Measurements from ENCODE around the gene NCF2. TPM values are rescaled to one million over a fixed set of nuclear protein-coding genes. Genes with fewer than 3 reads are reported as not detected.

NCF2 gene
- total RNA-seq, 1 experiment from 2014 or later = 65.5 TPM

DNA sequence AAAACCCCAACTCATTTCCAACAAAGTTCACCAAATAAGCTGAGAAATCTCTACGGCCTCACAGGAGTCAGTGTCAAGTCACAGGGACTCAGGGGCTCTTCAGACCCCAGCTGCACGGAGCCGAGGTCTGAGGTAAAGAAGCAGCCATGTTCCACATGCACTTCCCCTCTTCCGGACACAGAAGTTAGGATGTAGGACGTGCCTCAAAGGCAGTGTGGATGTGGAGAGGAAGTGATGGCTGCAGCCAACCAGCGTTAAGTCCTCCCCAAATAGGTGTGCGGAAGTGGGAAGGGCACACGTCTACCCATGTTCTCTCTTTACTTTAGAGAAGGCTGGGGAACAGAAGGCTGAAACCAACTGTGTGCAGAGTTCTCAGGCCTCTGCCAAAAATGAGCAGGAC is 14.6 kb upstream of the NCF2 start:
- Histone ChIP-seq H3K9me3 (ENCODE audit: insufficient read depth, low read depth) (no peaks in the 10 kb centered on the region), H3K27me3 (ENCODE audit: insufficient read depth, low read depth) (no peaks in the 10 kb centered on the region), H3K79me2 (ENCODE audit: low read depth) (no peaks in the 10 kb centered on the region), H2AFZ (no peak overlapping the region), H4K20me1 (ENCODE audit: insufficient read depth) (no peaks in the 10 kb centered on the region), H3K4me3 (no peak overlapping the region), H3K36me3 (ENCODE audit: low read depth) (no peaks in the 10 kb centered on the region), H3K9me2 (ENCODE audit: insufficient read depth) (no peaks in the 10 kb centered on the region), H3F3A (ENCODE audit: insufficient read depth, low read depth) (peaks cover 13% of the 10 kb centered on the region), H3K27ac (no peak overlapping the region), H3K4me1 (replicated peaks; ENCODE audit: insufficient read depth) (peaks cover 37% of the 10 kb centered on the region), H3K4me2 (no peak overlapping the region)
- ChIA-PET CTCF (no interaction called here), POLR2A (ENCODE audit: unreplicated experiment) (no interaction called here)
- TF ChIP-seq, protein P1, sequence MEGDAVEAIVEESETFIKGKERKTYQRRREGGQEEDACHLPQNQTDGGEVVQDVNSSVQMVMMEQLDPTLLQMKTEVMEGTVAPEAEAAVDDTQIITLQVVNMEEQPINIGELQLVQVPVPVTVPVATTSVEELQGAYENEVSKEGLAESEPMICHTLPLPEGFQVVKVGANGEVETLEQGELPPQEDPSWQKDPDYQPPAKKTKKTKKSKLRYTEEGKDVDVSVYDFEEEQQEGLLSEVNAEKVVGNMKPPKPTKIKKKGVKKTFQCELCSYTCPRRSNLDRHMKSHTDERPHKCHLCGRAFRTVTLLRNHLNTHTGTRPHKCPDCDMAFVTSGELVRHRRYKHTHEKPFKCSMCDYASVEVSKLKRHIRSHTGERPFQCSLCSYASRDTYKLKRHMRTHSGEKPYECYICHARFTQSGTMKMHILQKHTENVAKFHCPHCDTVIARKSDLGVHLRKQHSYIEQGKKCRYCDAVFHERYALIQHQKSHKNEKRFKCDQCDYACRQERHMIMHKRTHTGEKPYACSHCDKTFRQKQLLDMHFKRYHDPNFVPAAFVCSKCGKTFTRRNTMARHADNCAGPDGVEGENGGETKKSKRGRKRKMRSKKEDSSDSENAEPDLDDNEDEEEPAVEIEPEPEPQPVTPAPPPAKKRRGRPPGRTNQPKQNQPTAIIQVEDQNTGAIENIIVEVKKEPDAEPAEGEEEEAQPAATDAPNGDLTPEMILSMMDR (conservative IDR thresholded peaks at IDR 0.05) = no peak
- no peak for TF ChIP-seq EZH2 (IDR thresholded peaks at IDR 0.05; ENCODE audit: low read depth)
- peak in 1 of 2 experiments; percentile 24 for DNase-seq
- no TSS peak for BruUV-seq (replicated peaks)
- intact Hi-C loops (cut with micrococcal nuclease; ENCODE audit: unreplicated experiment) = no loop called here

DNA sequence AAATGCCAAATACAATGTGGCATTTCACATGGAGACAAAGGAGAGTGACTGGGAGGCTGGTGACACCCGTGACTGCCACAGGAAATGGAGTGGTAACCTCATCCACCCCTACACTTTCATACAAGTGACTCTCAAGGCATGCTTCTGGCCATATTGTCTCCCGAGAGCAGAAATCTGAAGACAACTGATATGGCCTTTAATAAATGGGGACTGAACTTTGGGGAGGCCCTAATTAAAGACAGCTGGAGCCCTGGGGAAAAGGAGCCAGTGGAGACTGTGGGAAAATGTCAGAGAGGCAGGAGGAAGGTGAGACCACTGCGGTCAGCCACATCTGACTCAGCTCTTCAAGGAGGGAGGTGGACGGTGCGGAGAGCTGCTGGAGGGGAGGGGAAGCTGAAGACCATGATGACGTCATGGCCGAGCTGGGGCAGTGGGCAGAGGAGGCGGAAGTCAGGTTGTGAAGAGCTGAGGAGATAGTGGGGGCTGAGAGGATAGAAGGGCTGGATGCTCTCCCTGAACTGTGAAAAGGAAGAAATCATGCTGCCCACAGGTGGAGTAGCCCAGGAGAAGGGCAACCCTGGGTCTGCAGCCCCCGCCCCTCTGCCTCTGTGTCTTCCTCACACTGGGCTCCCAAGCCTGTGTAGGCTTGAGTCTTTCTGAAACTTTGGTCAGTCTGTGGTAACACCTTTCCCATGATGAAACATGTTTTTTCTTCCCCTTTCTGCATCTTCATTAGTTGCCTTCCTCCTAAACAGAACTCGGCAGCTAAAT is 14.0 kb upstream of the NCF2 start:
- no peaks in the 10 kb centered on the region for H3K79me2 ChIP-seq (ENCODE audit: low read depth)
- no peaks in the 10 kb centered on the region for H4K20me1 ChIP-seq (ENCODE audit: insufficient read depth)
- CTCF ChIA-PET = no interaction called here
- no peaks in the 10 kb centered on the region for H3K9me3 ChIP-seq (ENCODE audit: insufficient read depth, low read depth)
- no TSS peak for BruUV-seq (replicated peaks)
- peaks cover 8% of the 10 kb centered on the region for H3F3A ChIP-seq (ENCODE audit: insufficient read depth, low read depth)
- TF ChIP-seq EZH2 (IDR thresholded peaks at IDR 0.05; ENCODE audit: low read depth) = no peak
- TF ChIP-seq, protein P1 (conservative IDR thresholded peaks at IDR 0.05) = no peak
- no peaks in the 10 kb centered on the region for H3K9me2 ChIP-seq (ENCODE audit: insufficient read depth)
- H3K4me3 ChIP-seq = no peak overlapping the region
- H2AFZ ChIP-seq = no peak overlapping the region
- no peaks in the 10 kb centered on the region for H3K36me3 ChIP-seq (ENCODE audit: low read depth)
- DNase-seq = peak in 1 of 2 experiments; percentile 21
- peaks cover 32% of the 10 kb centered on the region for H3K4me1 ChIP-seq (replicated peaks; ENCODE audit: insufficient read depth)
- no peak overlapping the region for H3K4me2 ChIP-seq
- POLR2A ChIA-PET (ENCODE audit: unreplicated experiment) = no interaction called here
- intact Hi-C loops (cut with micrococcal nuclease; ENCODE audit: unreplicated experiment) = no loop called here
- no peaks in the 10 kb centered on the region for H3K27me3 ChIP-seq (ENCODE audit: insufficient read depth, low read depth)
- no peak overlapping the region for H3K27ac ChIP-seq

DNA sequence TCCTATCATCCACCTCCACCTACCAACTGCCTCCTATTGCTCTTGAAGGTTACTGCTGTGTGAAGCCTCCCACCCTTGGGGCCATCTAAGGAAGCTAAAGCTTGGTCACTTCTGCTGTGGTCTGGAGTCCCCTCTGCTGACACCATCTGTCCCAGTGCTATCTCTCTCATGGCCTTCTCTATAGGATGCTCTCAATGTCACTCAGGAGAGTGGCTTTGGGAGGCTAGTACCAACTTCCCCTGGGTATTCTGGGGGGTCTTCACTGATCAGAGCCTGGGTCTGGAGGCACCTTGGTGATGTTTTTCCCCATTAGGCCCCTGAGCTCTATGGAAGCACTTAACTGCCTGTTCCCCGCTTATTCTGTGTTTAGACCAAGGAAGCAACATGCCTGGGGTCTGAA is 12.3 kb upstream of the NCF2 start:
- Histone ChIP-seq H3K79me2 (ENCODE audit: low read depth) (no peaks in the 10 kb centered on the region), H3K9me3 (ENCODE audit: insufficient read depth, low read depth) (no peaks in the 10 kb centered on the region), H3F3A (ENCODE audit: insufficient read depth, low read depth) (no peaks in the 10 kb centered on the region; the same call in 1 of the 2 replicates), H3K9me2 (ENCODE audit: insufficient read depth) (no peaks in the 10 kb centered on the region), H2AFZ (no peak overlapping the region), H3K4me3 (no peak overlapping the region), H4K20me1 (ENCODE audit: insufficient read depth) (no peaks in the 10 kb centered on the region), H3K27ac (no peak overlapping the region), H3K4me2 (no peak overlapping the region), H3K4me1 (replicated peaks; ENCODE audit: insufficient read depth) (peaks cover 15% of the 10 kb centered on the region), H3K27me3 (ENCODE audit: insufficient read depth, low read depth) (no peaks in the 10 kb centered on the region), H3K36me3 (ENCODE audit: low read depth) (no peaks in the 10 kb centered on the region)
- intact Hi-C loops (cut with micrococcal nuclease; ENCODE audit: unreplicated experiment) = no loop called here
- CTCF ChIA-PET = no interaction called here
- POLR2A ChIA-PET (ENCODE audit: unreplicated experiment) = no interaction called here
- peak in 1 of 2 experiments; percentile 5 for DNase-seq
- TF ChIP-seq, protein P1 (conservative IDR thresholded peaks at IDR 0.05) = no peak
- no peak for TF ChIP-seq EZH2 (IDR thresholded peaks at IDR 0.05; ENCODE audit: low read depth)
- no TSS peak for BruUV-seq (replicated peaks)
